Bronchial epithelial cell (primary cell): Measurements from ENCODE around the gene SPTBN1. TPM values are rescaled to one million over a fixed set of nuclear protein-coding genes. Genes with fewer than 3 reads are reported as not detected.

Experiments
- DNase-seq: peaks from one replicate; pipeline ENCODE4 v3.0.0-alpha.2; 2010; ENCODE audit warnings: low read depth
- FAIRE-seq: peaks from 2 replicates; lab custom pipeline; 2011; peaks lifted over from hg19 to GRCh38; lab: Jason Lieb, UNC
- H3K27me3 ChIP-seq: 2 replicates; pipeline ENCODE4 v1.5.1; 2011; ENCODE audit warnings: low read length; ENCODE audit not compliant: control insufficient read depth, insufficient read depth
- H3K36me3 ChIP-seq: 2 replicates; pipeline ENCODE4 v1.5.1; 2011; ENCODE audit warnings: low read length; ENCODE audit not compliant: control insufficient read depth, insufficient read depth
- H3K4me3 ChIP-seq: 2 replicates; pipeline ENCODE4 v1.5.1; 2011; ENCODE audit warnings: mild to moderate bottlenecking, low read depth, low read length, control low read depth
- total RNA-seq: library from RNA; depleted of rRNA; stranded (reverse); fragments of >200 nt; gene quantifications from 2 replicates; pipeline ENCODE4 v1.2.1, GENCODE V29; 2014
- TF ChIP-seq, protein P1 (sequence below): IDR thresholded peaks from 2 replicates; pipeline ENCODE4 v1.5.1; 2011; ENCODE audit warnings: mild to moderate bottlenecking, moderate library complexity, low read length, control low read depth, inconsistent platforms; ENCODE audit not compliant: insufficient read depth, severe bottlenecking

The SPTBN1 gene
- total RNA-seq, 1 donor from 2014 or later = 339 TPM

DNA sequence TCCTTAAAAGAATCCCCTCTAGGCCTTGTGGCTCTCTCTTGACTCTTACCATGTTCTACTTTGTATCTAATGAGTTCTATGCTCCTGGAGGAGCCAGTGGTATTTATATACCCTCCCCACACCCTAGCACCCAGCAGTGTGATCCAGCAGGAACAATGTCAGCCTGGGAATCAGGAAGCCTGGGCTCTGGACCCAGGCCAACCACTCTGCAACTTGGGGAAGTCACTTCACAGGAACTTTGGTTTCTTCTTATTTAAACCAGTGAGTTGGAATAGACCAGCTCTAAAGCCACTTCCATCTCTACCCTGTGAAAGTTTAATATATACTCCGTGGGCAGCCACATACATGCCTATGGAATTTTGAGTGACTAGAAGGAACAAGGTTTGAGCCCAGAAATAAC, 11.6 kb upstream of the SPTBN1 start:
- H3K36me3 ChIP-seq = no peaks in the 10 kb centered on the region
- FAIRE-seq (no peak), DNase-seq (no peak)
- no peaks in the 10 kb centered on the region for H3K27me3 ChIP-seq
- H3K4me3 ChIP-seq = no peak overlapping the region
- TF ChIP-seq, protein P1, sequence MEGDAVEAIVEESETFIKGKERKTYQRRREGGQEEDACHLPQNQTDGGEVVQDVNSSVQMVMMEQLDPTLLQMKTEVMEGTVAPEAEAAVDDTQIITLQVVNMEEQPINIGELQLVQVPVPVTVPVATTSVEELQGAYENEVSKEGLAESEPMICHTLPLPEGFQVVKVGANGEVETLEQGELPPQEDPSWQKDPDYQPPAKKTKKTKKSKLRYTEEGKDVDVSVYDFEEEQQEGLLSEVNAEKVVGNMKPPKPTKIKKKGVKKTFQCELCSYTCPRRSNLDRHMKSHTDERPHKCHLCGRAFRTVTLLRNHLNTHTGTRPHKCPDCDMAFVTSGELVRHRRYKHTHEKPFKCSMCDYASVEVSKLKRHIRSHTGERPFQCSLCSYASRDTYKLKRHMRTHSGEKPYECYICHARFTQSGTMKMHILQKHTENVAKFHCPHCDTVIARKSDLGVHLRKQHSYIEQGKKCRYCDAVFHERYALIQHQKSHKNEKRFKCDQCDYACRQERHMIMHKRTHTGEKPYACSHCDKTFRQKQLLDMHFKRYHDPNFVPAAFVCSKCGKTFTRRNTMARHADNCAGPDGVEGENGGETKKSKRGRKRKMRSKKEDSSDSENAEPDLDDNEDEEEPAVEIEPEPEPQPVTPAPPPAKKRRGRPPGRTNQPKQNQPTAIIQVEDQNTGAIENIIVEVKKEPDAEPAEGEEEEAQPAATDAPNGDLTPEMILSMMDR = no peak

- DNase-seq (no peak), FAIRE-seq (no peak)
- TF ChIP-seq, protein P1 = no peak
- Histone ChIP-seq H3K36me3 (no peaks in the 10 kb centered on the region), H3K4me3 (no peak overlapping the region), H3K27me3 (no peaks in the 10 kb centered on the region)
These were observed 10.0 kb upstream of the SPTBN1 start for GRCh38 chr2:54446122-54446521.

DNA sequence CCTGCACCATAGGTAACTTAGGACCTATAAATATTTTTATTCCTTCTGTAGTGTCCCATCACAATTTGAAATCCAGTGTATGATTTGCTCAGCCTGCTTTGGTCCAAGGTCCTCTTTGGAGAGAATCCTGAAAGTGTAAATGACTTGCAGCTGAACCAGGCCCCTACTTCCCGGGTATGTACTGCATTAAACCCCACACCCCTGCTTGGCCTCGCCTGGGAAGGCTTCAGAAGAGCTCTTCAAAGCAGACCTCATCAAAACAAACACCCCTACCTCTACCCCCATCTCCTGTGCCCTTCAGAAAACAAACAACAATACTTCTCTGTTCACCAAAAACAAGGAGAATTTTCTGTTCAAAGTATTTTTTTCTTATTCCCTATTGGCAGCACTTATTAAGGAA, 9.5 kb upstream of the SPTBN1 start:
- DNase-seq = no peak
- H3K36me3 ChIP-seq = no peaks in the 10 kb centered on the region
- no peaks in the 10 kb centered on the region for H3K27me3 ChIP-seq
- H3K4me3 ChIP-seq = no peak overlapping the region
- TF ChIP-seq, protein P1 = no peak
- no peak for FAIRE-seq

- H3K36me3 ChIP-seq = no peaks in the 10 kb centered on the region
- FAIRE-seq (no peak), DNase-seq (no peak)
- TF ChIP-seq, protein P1 = no peak
- no peak overlapping the region for H3K4me3 ChIP-seq
- no peaks in the 10 kb centered on the region for H3K27me3 ChIP-seq
These were observed 1.5 kb upstream of the SPTBN1 start for GRCh38 chr2:54454548-54455130.

DNA sequence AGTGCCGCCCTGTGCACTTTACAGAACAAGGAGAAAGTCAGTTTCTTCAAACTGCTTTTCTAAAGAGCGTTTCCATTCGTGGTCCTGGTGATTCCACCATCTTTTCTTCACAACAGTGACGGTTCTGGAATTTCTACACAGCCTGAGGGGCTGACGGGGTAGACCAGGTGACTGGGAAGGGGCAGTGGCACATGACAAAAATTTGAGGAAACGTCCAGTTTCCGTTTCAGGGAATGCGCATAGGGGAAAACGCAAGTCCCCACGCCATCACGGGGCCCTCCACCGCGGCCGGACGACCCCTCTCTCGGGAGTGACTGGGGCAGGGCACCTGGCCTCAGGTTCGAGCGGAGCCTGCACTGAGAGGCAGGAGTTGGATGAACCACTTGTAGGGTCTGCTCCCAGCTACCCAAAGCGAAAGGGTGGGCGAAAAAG, 980 bp upstream of the SPTBN1 start:
- DNase-seq = no peak
- TF ChIP-seq, protein P1 = no peak
- no peak for FAIRE-seq
- no peaks in the 10 kb centered on the region for H3K27me3 ChIP-seq
- no peaks in the 10 kb centered on the region for H3K36me3 ChIP-seq
- H3K4me3 ChIP-seq = peak overlapping the region; percentile 52

- no peak for FAIRE-seq
- peak overlapping the region; percentile 52 for H3K4me3 ChIP-seq
- no peak for DNase-seq
- TF ChIP-seq, protein P1 = no peak
- H3K27me3 ChIP-seq = no peaks in the 10 kb centered on the region
- no peaks in the 10 kb centered on the region for H3K36me3 ChIP-seq
These were observed 160 bp downstream of the SPTBN1 start for GRCh38 chr2:54456362-54456611.
